ENCODE measurements around the gene SMARCC2. TPM values are rescaled to one million over a fixed set of nuclear protein-coding genes. Genes with fewer than 3 reads are reported as not detected.

The SMARCC2 gene
- total RNA-seq, 2 donors from 2014 or later, result 60.4 to 101 TPM

- Histone ChIP-seq H3K27ac (peak overlapping the region; percentile 82 to 87), H3K4me1 (replicated peaks) (peaks cover 11% of the 10 kb centered on the region), H3K27me3 (replicated peaks; ENCODE audit: insufficient read depth) (no peaks in the 10 kb centered on the region), H3K9me3 (no peaks in the 10 kb centered on the region), H3K4me3 (no peak overlapping the region), H3K36me3 (peaks cover 0 to 9% of the 10 kb centered on the region in 2 donors)
- DNase-seq (ENCODE audit: low spot score), result no peak
- 59% methylated on average over 3 of the region's 3 CpGs for WGBS
- intact Hi-C loops (cut with DNase I), result loop anchor here (2.0 to 5.0 kb wide), 3 partner anchors 32 to 341 kb away; partner anchors contain the start of genes MYL6, SMARCC2 and SPRYD4
- TF ChIP-seq POLR2A (IDR thresholded peaks at IDR 0.05), result no peak
- no peak for TF ChIP-seq POLR2AphosphoS5 (IDR thresholded peaks at IDR 0.05)
- no peak for TF ChIP-seq CTCF (IDR thresholded peaks at IDR 0.05)
Measured at GRCh38 chr12:56126732-56127239, 62.5 kb downstream of the SMARCC2 start.

- no peaks in the 10 kb centered on the region for H3K27me3 ChIP-seq (replicated peaks; ENCODE audit: insufficient read depth)
- 75% methylated on average over 4 of the region's 4 CpGs for WGBS
- H3K9me3 ChIP-seq, result no peaks in the 10 kb centered on the region
- no peak overlapping the region for H3K4me3 ChIP-seq
- TF ChIP-seq POLR2A (IDR thresholded peaks at IDR 0.05) (no peak), CTCF (IDR thresholded peaks at IDR 0.05) (no peak), POLR2AphosphoS5 (IDR thresholded peaks at IDR 0.05) (no peak)
- intact Hi-C loops (cut with DNase I), result no loop called here
- no peak overlapping the region for H3K27ac ChIP-seq
- no peak for DNase-seq (ENCODE audit: low spot score)
- H3K36me3 ChIP-seq, result no peaks in the 10 kb centered on the region
- H3K4me1 ChIP-seq (replicated peaks), result peaks cover 15% of the 10 kb centered on the region
Measured at GRCh38 chr12:56124133-56124532, 65.2 kb downstream of the SMARCC2 start.

- no peaks in the 10 kb centered on the region for H3K9me3 ChIP-seq
- 65% methylated on average over 2 of the region's 2 CpGs for WGBS
- H3K36me3 ChIP-seq, result no peaks in the 10 kb centered on the region
- no peak for TF ChIP-seq CTCF (IDR thresholded peaks at IDR 0.05)
- TF ChIP-seq POLR2AphosphoS5 (IDR thresholded peaks at IDR 0.05), result no peak
- no peak for TF ChIP-seq POLR2A (IDR thresholded peaks at IDR 0.05)
- DNase-seq (ENCODE audit: low spot score), result no peak
- no peak overlapping the region for H3K27ac ChIP-seq
- intact Hi-C loops (cut with DNase I), result no loop called here
- no peak overlapping the region for H3K4me3 ChIP-seq
- H3K4me1 ChIP-seq (replicated peaks), result peaks cover 19% of the 10 kb centered on the region
- H3K27me3 ChIP-seq (replicated peaks; ENCODE audit: insufficient read depth), result no peaks in the 10 kb centered on the region
Measured at GRCh38 chr12:56122637-56123036, 66.6 kb downstream of the SMARCC2 start.

- H3K9me3 ChIP-seq, result no peaks in the 10 kb centered on the region
- intact Hi-C loops (cut with DNase I), result no loop called here
- no peak overlapping the region for H3K27ac ChIP-seq
- H3K4me3 ChIP-seq, result no peak overlapping the region
- H3K4me1 ChIP-seq (replicated peaks), result peaks cover 10% of the 10 kb centered on the region
- TF ChIP-seq POLR2AphosphoS5 (IDR thresholded peaks at IDR 0.05), result no peak
- TF ChIP-seq CTCF (IDR thresholded peaks at IDR 0.05), result no peak
- TF ChIP-seq POLR2A (IDR thresholded peaks at IDR 0.05), result no peak
- WGBS, result 83% methylated on average over 7 of the region's 11 CpGs
- H3K27me3 ChIP-seq (replicated peaks; ENCODE audit: insufficient read depth), result no peaks in the 10 kb centered on the region
- H3K36me3 ChIP-seq, result no peaks in the 10 kb centered on the region
- no peak for DNase-seq (ENCODE audit: low spot score)
Measured at GRCh38 chr12:56121204-56121870, 67.9 kb downstream of the SMARCC2 start.

Data from prostate gland (tissue), 2 donors.